Sigmoid colon (tissue), 4 donors: Measurements from ENCODE around the gene ZFYVE28.

Source experiments
- CTCF ChIP-seq, 4 experiments: fragments of 450-650 bp in 3 of 4; fragments of 200-600 bp in 1 of 4; IDR thresholded peaks; one replicate each; pipeline ENCODE4 v1.5.1; 2016 to 2019; ENCODE audit warnings: antibody characterized with exemption in 4 of 4, mild to moderate bottlenecking in 3 of 4, moderate library complexity in 2 of 4
- POLR2AphosphoS5 ChIP-seq, 4 donors: sonication (generic); formaldehyde crosslinking; IDR thresholded peaks; one replicate each; pipeline ENCODE4 v1.6.1; 2017; ENCODE audit warnings: antibody characterized with exemption in 4 of 4

DNA sequence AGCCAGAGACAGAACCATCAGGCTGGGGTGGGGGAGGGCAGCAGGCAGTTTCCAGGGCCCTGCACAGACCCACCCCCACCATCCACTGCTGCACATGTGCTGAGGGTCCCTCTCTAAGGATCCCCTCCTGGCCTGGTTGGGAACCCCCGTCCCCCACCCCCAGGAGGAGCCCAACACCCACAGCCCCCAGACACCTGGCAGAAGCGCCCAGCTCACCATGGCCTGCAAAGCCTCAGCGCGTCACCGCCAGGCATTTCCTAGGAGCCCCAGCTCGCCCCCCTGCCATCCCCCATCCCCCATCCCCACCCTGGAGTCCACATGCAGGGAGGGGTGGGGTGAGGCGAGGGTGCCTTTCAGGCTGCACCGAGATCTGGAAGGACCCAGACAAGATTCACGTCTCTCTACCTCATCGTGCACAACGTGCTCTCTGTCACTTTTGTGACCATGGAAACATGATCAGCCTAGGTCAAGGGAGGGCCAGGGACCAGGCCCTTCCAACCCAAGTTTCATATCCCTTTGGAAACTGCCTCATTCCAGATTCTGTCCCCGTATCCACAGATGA is 165.8 kb downstream of the ZFYVE28 start:
- TF ChIP-seq CTCF (IDR thresholded peaks at IDR 0.05) (no peak), POLR2AphosphoS5 (IDR thresholded peaks at IDR 0.05) (no peak)
